Body of pancreas (tissue), 4 donors: ENCODE data around the gene PRMT6.

Experiments
- POLR2A ChIP-seq, 3 donors: fragments of 450-650 bp; IDR thresholded peaks; one replicate each; pipeline ENCODE4 v1.6.1; 2016; ENCODE audit warnings: antibody characterized with exemption in 3 of 3, mild to moderate bottlenecking in 2 of 3
- TF ChIP-seq, protein P1 (sequence below), 7 experiments: fragments of 450-650 bp in 4 of 7; fragments of 200-600 bp in 3 of 7; sonication (generic) in 3 of 7; IDR thresholded peaks; one replicate each; pipeline ENCODE4 v1.5.1; 2016 to 2019; ENCODE audit warnings: antibody characterized with exemption in 7 of 7

DNA sequence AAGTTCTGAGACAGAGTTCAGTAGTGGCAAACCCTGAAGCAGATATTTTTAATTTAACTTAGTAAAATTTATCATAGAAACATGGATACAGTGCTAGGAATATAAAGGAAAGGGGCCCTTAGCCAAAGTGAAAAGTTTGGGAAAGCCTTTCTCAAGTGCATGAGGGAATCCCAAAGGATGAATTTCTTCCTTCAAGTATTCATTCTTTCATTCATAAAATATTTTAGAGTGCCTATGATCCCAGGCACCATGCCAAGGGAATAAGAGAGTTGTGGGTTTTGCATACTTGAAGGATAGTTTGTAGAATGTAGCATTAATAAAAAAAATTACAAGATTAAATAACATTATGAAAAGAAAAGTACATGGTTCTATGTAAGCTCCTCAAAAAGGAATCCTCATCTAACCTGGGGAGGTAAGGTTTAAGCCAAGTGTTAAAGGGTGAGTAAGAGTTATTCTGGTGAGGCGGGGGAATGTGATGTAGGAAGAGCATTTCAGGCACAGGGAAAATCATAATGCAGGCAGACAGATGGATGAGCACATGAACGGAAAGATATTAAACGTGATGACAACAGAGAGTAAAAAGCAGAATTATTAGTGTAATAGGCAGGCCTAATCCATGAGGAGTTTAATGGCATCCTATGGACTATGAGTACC lies 44.0 kb downstream of the PRMT6 start:
- TF ChIP-seq, protein P1, sequence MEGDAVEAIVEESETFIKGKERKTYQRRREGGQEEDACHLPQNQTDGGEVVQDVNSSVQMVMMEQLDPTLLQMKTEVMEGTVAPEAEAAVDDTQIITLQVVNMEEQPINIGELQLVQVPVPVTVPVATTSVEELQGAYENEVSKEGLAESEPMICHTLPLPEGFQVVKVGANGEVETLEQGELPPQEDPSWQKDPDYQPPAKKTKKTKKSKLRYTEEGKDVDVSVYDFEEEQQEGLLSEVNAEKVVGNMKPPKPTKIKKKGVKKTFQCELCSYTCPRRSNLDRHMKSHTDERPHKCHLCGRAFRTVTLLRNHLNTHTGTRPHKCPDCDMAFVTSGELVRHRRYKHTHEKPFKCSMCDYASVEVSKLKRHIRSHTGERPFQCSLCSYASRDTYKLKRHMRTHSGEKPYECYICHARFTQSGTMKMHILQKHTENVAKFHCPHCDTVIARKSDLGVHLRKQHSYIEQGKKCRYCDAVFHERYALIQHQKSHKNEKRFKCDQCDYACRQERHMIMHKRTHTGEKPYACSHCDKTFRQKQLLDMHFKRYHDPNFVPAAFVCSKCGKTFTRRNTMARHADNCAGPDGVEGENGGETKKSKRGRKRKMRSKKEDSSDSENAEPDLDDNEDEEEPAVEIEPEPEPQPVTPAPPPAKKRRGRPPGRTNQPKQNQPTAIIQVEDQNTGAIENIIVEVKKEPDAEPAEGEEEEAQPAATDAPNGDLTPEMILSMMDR (IDR thresholded peaks at IDR 0.05) = no peak
- TF ChIP-seq POLR2A (IDR thresholded peaks at IDR 0.05) = no peak
